ENCODE results near the gene SLC13A5. TPM values are rescaled to one million over a fixed set of nuclear protein-coding genes. Genes with fewer than 3 reads are reported as not detected.
A peak's percentile ranks its signal among the peaks of the same experiment; 100 is the strongest.

Gene SLC13A5
- total RNA-seq, 4 donors from 2014 or later = 0.39 TPM; not detected in 3

DNA sequence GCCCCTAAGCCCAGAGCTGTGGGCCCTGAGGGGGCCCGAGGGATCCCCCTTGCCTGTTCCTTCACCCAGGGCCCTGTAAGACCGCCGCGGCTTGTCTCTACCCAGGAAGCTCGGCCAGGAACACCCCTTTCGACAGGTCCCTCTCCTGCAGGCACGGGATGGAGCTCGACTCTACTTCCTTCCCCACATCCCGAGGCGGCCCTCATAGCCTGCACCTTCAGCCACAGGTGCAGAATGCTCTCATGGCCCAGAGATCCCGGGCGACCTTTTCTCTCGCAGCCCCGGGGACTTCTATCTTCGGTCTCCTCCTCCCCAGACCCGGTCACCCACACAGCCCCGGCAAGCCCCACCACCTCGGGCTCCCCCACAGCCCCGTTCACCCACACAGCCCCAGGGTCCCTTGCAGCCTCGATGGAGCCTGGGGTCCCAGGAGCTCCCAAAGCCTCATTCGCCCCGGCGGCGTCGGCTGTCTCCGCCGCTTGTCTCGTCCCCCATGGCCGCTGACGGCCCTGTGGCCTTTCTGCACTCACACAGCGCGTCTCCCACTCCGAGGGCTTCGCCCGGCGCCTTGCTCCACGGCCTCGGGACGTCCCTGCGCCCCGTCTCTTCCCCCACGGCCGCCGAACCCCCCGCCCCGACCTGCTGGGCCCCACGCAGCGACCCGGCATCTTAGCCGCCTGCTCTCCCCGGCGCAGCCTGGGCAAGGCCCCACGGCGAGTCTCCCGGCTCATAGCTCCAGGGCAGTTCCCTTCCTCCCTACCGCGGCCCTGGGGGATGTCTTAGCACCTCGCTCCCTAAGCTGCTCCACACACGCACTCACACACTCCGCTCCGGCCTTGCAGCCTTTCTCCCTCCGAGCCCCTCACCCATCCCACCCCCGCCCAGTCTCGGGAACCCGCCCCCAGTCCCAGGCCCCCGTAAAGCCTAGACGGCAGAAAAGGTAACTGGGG, 73.3 kb downstream of the SLC13A5 start:
- peaks cover 0 to 28% of the 10 kb centered on the region in 2 donors for H3K36me3 ChIP-seq
- peak overlapping the region; percentile 74 to 88 (median 88) for H3K27ac ChIP-seq
- H3K27me3 ChIP-seq = no peaks in the 10 kb centered on the region
- WGBS, 2 donors (ENCODE audit: low coverage in 1 of 2) = 0% methylated on average over 17 to 18 of the region's 67 CpGs
- no peaks in the 10 kb centered on the region for H3K9me3 ChIP-seq
- H3K4me3 ChIP-seq = peak overlapping the region; percentile 73 to 93
- peaks cover 0 to 43% (median 19%) of the 10 kb centered on the region in 3 donors for H3K4me1 ChIP-seq
- TF ChIP-seq POLR2AphosphoS5 (IDR thresholded peaks at IDR 0.05) = no peak
- TF ChIP-seq, protein P1, sequence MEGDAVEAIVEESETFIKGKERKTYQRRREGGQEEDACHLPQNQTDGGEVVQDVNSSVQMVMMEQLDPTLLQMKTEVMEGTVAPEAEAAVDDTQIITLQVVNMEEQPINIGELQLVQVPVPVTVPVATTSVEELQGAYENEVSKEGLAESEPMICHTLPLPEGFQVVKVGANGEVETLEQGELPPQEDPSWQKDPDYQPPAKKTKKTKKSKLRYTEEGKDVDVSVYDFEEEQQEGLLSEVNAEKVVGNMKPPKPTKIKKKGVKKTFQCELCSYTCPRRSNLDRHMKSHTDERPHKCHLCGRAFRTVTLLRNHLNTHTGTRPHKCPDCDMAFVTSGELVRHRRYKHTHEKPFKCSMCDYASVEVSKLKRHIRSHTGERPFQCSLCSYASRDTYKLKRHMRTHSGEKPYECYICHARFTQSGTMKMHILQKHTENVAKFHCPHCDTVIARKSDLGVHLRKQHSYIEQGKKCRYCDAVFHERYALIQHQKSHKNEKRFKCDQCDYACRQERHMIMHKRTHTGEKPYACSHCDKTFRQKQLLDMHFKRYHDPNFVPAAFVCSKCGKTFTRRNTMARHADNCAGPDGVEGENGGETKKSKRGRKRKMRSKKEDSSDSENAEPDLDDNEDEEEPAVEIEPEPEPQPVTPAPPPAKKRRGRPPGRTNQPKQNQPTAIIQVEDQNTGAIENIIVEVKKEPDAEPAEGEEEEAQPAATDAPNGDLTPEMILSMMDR (IDR thresholded peaks at IDR 0.05) = no peak
- no peak for TF ChIP-seq EP300 (IDR thresholded peaks at IDR 0.05)
- TF ChIP-seq POLR2A (IDR thresholded peaks at IDR 0.05) = no peak
- peak; percentile 44 for ATAC-seq

DNA sequence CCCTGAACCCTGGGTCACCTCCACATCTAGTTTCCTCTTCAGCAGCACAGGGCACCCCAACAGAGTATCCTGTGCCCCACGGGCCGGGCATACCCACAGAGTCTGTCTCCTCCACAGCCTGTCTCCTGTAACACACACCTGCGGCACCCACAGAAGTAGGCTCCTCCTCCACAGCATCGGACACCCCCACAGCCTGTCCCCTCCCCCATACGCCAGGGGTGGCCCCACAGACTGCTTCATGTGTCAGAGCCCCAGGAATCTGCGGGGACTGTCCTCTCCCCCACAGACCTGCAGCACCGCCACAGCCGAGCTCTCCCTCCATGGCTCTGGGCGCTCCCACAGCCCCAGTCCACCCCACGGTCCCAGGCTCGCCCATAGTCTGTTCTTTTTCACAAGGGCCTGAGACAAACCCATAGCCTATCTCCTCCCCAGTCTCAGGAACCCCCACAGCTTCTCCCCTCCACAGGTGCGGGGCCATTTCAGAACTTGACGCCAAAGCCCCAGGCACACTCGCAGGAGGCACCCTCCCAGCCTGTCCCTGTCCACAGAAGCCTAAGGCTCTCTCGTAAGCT, 74.1 kb downstream of the SLC13A5 start:
- H3K27ac ChIP-seq = peak overlapping the region in 1 of 4 donors; percentile 88
- WGBS, 2 donors (ENCODE audit: low coverage in 1 of 2) = 49% methylated on average over 3 of the region's 15 CpGs; no CpG with 5 or more reads in 1 of the 2 donors
- peak overlapping the region; percentile 73 to 93 for H3K4me3 ChIP-seq
- peaks cover 0 to 28% of the 10 kb centered on the region in 2 donors for H3K36me3 ChIP-seq
- TF ChIP-seq POLR2AphosphoS5 (IDR thresholded peaks at IDR 0.05) = no peak
- TF ChIP-seq, protein P1 (IDR thresholded peaks at IDR 0.05) = no peak
- no peak for TF ChIP-seq EP300 (IDR thresholded peaks at IDR 0.05)
- no peak for TF ChIP-seq POLR2A (IDR thresholded peaks at IDR 0.05)
- H3K4me1 ChIP-seq = peaks cover 0 to 43% (median 19%) of the 10 kb centered on the region in 3 donors
- no peaks in the 10 kb centered on the region for H3K27me3 ChIP-seq
- ATAC-seq = no peak
- no peaks in the 10 kb centered on the region for H3K9me3 ChIP-seq

DNA sequence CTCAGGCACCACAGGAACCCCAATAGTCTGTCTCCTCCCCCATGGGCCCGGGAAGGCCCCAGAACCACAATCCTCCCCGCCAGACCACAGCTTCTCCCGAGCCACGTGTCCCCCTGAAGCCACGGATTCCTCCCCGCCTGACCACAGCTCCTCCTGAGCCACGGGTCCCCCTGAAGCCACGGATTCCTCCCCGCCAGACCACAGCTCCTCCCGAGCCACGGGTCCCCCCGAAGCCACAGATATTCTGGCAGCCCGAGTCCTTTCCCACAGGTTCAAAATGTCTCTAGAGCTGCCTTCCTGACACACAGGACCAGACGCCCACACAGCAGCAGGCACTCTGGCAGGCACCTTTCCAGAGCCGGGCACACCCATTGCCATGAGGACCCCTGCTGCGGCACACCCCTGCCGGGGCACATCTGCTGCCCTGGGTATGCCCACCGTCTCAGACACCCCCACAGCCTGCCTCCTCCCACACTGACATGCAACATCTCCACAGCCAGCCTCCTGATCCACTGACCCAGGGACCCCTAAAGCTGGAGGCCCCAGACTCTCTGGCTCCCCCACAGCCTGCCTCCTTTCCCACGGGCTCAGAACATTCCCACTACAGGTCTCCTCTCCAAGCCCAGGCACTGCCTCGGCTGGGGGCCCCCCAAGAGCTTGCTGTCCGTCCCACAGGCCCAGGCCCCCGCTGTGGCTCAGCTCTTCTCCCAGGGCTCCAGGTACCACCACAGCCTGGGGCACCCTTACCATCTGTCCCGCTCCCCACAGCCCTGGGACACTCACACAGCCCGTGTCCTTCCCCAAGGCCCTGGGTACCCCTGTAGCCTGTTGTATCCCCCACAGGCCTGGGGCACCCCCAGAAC, 74.9 kb downstream of the SLC13A5 start:
- TF ChIP-seq POLR2AphosphoS5 (IDR thresholded peaks at IDR 0.05) (no peak), EP300 (IDR thresholded peaks at IDR 0.05) (no peak), POLR2A (IDR thresholded peaks at IDR 0.05) (no peak)
- TF ChIP-seq, protein P1 (IDR thresholded peaks at IDR 0.05) = no peak
- ATAC-seq = no peak
- Histone ChIP-seq H3K9me3 (no peaks in the 10 kb centered on the region), H3K27me3 (no peaks in the 10 kb centered on the region), H3K4me1 (peaks cover 0 to 43% (median 19%) of the 10 kb centered on the region in 3 donors), H3K4me3 (no peak overlapping the region), H3K27ac (no peak overlapping the region), H3K36me3 (peaks cover 0 to 28% of the 10 kb centered on the region in 2 donors)
- 89% methylated on average over 8 of the region's 24 CpGs; no CpG with 5 or more reads in 1 of the 2 donors for WGBS, 2 donors (ENCODE audit: low coverage in 1 of 2)

DNA sequence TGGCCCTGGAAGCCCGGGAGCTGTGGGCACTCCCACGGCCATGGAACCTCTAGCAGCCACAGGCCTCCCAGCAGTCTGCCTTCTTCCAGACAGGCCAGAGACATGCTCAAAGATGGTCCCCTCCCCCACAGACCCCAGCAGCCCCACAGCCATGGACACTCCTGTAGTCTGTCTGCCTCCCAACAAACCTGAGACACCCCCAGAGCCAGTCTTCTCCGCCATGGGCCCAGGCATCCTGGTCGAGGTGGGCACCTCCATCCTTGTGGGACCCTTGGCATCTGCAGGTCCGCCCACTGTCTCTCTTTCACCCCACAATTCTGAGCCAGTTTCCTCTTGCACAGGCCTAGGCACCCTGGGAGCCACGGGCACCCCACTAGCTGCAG, 75.7 kb downstream of the SLC13A5 start:
- Histone ChIP-seq H3K36me3 (peaks cover 0 to 28% of the 10 kb centered on the region in 2 donors), H3K4me1 (peaks cover 0 to 38% (median 19%) of the 10 kb centered on the region in 3 donors), H3K27me3 (no peaks in the 10 kb centered on the region), H3K27ac (no peak overlapping the region), H3K4me3 (no peak overlapping the region), H3K9me3 (no peaks in the 10 kb centered on the region)
- TF ChIP-seq POLR2AphosphoS5 (IDR thresholded peaks at IDR 0.05) = no peak
- TF ChIP-seq, protein P1 (IDR thresholded peaks at IDR 0.05) = no peak
- no peak for TF ChIP-seq POLR2A (IDR thresholded peaks at IDR 0.05)
- no peak for TF ChIP-seq EP300 (IDR thresholded peaks at IDR 0.05)
- ATAC-seq = no peak
- WGBS, 2 donors (ENCODE audit: low coverage in 1 of 2) = 90 to 93% methylated on average over 2 of the region's 6 CpGs
